Astrocyte of the spinal cord (primary cell): ENCODE measurements around the gene TBC1D22A.

ENCODE experiments used
- DNase-seq: peaks from one replicate; pipeline ENCODE4 v3.0.0; 2011; ENCODE audit warnings: low read depth, low spot score
- H3K4me3 ChIP-seq: 2 replicates; pipeline ENCODE4 v1.5.1; 2011; ENCODE audit warnings: low read depth, mild to moderate bottlenecking, low read length, moderate library complexity
- CTCF ChIP-seq: IDR thresholded peaks from 2 replicates; pipeline ENCODE4 v1.5.1; 2012; ENCODE audit warnings: low read depth, mild to moderate bottlenecking, low read length, inconsistent platforms
- in situ Hi-C: cut with HindIII; loops from 2 replicates; pipeline ENCODE4 v1.10.0; 2017; ENCODE audit warnings: low sequenced_read_pairs

The TBC1D22A gene

GRCh38 chr22:47195156-47195483 is 432.7 kb downstream of the TBC1D22A start:
- DNase-seq: no peak
- TF ChIP-seq CTCF: no peak
- H3K4me3 ChIP-seq: no peak overlapping the region
- in situ Hi-C loops: no loop called here

- H3K4me3 ChIP-seq: no peak overlapping the region
- in situ Hi-C loops: no loop called here
- TF ChIP-seq CTCF: no peak
- no peak for DNase-seq
These were observed 433.2 kb downstream of the TBC1D22A start for GRCh38 chr22:47195484-47196165.

- in situ Hi-C loops: no loop called here
- TF ChIP-seq CTCF: no peak
- no peak for DNase-seq
- H3K4me3 ChIP-seq: no peak overlapping the region
These were observed 433.9 kb downstream of the TBC1D22A start for GRCh38 chr22:47196166-47196849.

- in situ Hi-C loops: no loop called here
- H3K4me3 ChIP-seq: no peak overlapping the region
- no peak for DNase-seq
- no peak for TF ChIP-seq CTCF
These were observed 434.7 kb downstream of the TBC1D22A start for GRCh38 chr22:47196881-47197772.

- no peak for TF ChIP-seq CTCF
- H3K4me3 ChIP-seq: no peak overlapping the region
- in situ Hi-C loops: no loop called here
- no peak for DNase-seq
These were observed 435.5 kb downstream of the TBC1D22A start for GRCh38 chr22:47197773-47198500.

- H3K4me3 ChIP-seq: no peak overlapping the region
- in situ Hi-C loops: no loop called here
- no peak for DNase-seq
- TF ChIP-seq CTCF: no peak
These were observed 436.4 kb downstream of the TBC1D22A start for GRCh38 chr22:47198801-47199251.
